ENCODE results near the gene UPK2.

The UPK2 gene

DNA sequence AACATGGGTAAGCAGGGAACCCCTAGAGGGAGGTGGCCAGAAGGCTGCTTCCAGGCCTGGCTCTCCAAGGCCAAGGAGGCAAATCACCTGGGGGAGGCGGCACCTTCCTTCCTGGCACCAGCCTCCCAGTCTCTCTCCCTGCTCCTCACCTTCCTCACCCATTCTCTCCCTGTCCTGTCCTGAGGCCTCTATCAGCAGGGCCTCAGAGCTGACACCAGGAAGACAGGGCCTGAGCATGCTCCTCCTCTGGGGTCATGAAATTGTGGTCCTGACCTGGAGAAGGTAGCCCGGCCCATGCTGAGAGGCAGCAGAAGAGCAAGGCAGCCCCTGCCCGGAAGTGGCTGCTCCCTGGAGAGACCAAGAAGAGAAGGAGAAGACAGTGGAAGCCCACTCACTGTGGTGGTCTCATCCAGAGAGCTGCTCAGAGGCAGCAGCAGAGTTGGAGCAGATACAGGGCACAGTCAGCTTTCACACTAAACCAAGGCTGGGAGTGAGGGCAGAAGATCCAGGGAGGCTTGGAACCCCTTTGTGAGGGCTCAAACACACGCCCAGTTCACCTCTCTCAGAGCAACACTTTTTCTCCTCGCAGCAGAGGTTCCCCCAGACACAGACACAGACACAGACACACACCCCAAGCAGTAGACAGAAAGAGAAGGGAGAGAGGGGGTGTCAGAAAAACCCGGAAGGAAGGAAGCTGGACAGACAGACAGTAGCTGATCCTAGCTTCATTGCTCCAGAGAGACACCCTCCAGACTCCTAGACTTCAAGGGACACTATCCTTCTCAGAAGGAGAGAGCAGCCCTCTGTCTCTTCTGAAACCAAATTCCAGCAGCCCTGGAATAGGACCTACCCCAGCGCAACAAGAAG, 32.1 kb upstream of the UPK2 start:
- no peak for DNase-seq (ENCODE audit: low read depth in 1 of 2, low spot score in 1 of 2)
- Histone ChIP-seq H3K27ac (replicated peaks) (peak overlapping the region; percentile 55; the same call in 1 of the 2 replicates), H3K4me3 (replicated peaks; ENCODE audit: insufficient read depth, low read length) (peak overlapping the region; percentile 74), H3K27me3 (ENCODE audit: insufficient read depth, poor library complexity, severe bottlenecking) (no peaks in the 10 kb centered on the region)
- TF ChIP-seq SPI1 (IDR thresholded peaks at IDR 0.05; ENCODE audit: borderline replicate concordance, low read depth) (no peak), GABPA (IDR thresholded peaks at IDR 0.05; ENCODE audit: low read depth) (no peak), POLR2AphosphoS5 (IDR thresholded peaks at IDR 0.05; ENCODE audit: low read depth) (no peak)
- TF ChIP-seq, protein P1, sequence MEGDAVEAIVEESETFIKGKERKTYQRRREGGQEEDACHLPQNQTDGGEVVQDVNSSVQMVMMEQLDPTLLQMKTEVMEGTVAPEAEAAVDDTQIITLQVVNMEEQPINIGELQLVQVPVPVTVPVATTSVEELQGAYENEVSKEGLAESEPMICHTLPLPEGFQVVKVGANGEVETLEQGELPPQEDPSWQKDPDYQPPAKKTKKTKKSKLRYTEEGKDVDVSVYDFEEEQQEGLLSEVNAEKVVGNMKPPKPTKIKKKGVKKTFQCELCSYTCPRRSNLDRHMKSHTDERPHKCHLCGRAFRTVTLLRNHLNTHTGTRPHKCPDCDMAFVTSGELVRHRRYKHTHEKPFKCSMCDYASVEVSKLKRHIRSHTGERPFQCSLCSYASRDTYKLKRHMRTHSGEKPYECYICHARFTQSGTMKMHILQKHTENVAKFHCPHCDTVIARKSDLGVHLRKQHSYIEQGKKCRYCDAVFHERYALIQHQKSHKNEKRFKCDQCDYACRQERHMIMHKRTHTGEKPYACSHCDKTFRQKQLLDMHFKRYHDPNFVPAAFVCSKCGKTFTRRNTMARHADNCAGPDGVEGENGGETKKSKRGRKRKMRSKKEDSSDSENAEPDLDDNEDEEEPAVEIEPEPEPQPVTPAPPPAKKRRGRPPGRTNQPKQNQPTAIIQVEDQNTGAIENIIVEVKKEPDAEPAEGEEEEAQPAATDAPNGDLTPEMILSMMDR (IDR thresholded peaks at IDR 0.05; ENCODE audit: insufficient read depth, low read length), result no peak
- TF ChIP-seq, protein P2, sequence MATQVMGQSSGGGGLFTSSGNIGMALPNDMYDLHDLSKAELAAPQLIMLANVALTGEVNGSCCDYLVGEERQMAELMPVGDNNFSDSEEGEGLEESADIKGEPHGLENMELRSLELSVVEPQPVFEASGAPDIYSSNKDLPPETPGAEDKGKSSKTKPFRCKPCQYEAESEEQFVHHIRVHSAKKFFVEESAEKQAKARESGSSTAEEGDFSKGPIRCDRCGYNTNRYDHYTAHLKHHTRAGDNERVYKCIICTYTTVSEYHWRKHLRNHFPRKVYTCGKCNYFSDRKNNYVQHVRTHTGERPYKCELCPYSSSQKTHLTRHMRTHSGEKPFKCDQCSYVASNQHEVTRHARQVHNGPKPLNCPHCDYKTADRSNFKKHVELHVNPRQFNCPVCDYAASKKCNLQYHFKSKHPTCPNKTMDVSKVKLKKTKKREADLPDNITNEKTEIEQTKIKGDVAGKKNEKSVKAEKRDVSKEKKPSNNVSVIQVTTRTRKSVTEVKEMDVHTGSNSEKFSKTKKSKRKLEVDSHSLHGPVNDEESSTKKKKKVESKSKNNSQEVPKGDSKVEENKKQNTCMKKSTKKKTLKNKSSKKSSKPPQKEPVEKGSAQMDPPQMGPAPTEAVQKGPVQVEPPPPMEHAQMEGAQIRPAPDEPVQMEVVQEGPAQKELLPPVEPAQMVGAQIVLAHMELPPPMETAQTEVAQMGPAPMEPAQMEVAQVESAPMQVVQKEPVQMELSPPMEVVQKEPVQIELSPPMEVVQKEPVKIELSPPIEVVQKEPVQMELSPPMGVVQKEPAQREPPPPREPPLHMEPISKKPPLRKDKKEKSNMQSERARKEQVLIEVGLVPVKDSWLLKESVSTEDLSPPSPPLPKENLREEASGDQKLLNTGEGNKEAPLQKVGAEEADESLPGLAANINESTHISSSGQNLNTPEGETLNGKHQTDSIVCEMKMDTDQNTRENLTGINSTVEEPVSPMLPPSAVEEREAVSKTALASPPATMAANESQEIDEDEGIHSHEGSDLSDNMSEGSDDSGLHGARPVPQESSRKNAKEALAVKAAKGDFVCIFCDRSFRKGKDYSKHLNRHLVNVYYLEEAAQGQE (IDR thresholded peaks at IDR 0.05; ENCODE audit: insufficient replicate concordance, low read depth), result no peak

DNA sequence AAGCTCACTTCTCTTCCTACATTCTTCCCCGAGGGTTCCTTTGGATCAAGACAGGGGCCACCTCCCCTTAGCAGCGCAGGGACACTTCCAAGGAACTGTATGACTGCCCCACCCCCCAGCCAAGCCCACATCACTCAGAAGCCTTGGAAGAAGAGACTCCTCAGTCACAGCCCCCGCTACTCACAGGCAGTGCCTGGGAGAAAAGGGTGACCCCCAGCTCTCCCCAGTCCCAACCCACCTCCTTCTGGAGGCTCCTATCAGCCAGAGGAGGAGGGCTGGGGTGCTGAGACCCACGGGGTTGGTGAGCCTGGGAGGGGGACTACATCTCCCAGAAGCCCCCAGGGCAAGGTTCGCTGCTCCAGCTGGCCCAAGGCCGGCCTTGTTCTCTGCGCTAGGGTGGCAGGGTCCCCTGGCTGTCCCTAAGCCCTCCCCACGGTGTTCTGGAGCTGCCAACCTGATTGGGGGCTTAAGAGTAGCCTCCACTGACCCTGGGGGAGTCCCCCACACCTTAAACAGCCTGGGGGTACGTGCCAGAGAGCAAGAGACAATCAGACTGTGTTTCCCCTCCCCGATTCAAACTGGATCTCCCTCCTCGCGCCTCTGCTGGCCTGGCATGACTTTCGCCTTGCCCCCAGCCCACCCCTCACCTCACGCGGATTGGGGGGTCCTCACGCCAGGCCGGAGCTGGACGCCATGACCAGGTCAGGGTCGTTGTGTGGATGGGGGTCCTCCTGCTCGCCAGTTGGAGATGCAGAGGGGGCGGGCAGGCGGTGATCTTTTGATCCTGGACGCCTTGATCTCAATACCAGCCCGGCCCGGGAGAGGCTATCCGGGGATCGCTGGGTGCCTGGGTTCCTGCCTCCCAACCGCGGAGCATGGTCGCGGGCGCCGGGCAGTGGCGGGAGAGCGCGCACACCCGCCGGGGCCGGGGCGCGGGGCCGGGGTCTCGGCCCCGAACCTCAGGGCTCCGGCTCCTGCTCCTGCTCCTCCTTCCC, 31.2 kb upstream of the UPK2 start:
- peak overlapping the region; percentile 55 for H3K27ac ChIP-seq (replicated peaks)
- H3K4me3 ChIP-seq (replicated peaks; ENCODE audit: insufficient read depth, low read length), result peak overlapping the region; percentile 74
- TF ChIP-seq SPI1 (IDR thresholded peaks at IDR 0.05; ENCODE audit: borderline replicate concordance, low read depth) (no peak), GABPA (IDR thresholded peaks at IDR 0.05; ENCODE audit: low read depth) (no peak), POLR2AphosphoS5 (IDR thresholded peaks at IDR 0.05; ENCODE audit: low read depth) (no peak)
- TF ChIP-seq, protein P1 (IDR thresholded peaks at IDR 0.05; ENCODE audit: insufficient read depth, low read length), result no peak
- TF ChIP-seq, protein P2 (IDR thresholded peaks at IDR 0.05; ENCODE audit: insufficient replicate concordance, low read depth), result no peak
- H3K27me3 ChIP-seq (ENCODE audit: insufficient read depth, poor library complexity, severe bottlenecking), result no peaks in the 10 kb centered on the region
- DNase-seq (ENCODE audit: low read depth in 1 of 2, low spot score in 1 of 2), result peak in 1 of 2 experiments; percentile 37

DNA sequence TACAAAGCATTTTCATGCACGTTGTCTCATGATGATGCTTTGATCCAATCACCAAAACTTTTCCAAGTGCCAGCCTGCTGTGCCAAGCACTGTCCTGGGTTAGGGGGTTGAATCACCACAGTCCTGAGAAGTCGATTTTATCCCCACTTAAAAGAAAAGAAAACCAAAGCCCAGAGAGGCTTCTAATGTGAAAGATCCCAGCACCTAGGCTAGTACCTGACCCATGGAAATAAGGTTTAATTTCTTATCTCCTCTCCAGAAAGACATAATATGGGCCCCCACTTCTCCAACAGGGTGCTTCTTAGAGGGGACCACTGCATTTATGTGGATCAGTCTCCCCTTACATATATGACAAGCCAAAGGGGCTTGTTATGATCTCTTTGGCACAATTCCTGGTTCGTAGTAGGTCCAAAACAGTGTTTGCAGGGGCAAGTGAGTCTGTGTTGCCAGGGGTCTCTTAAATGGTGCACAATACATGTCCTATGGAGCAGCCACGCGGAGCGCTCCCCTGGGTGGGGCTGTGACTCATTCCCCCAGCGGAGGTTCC, 28.5 kb upstream of the UPK2 start:
- peak overlapping the region; percentile 91 for H3K27ac ChIP-seq (replicated peaks)
- DNase-seq (ENCODE audit: low read depth in 1 of 2, low spot score in 1 of 2), result no peak
- H3K4me3 ChIP-seq (replicated peaks; ENCODE audit: insufficient read depth, low read length), result no peak overlapping the region
- TF ChIP-seq, protein P2 (IDR thresholded peaks at IDR 0.05; ENCODE audit: insufficient replicate concordance, low read depth), result no peak
- TF ChIP-seq, protein P1 (IDR thresholded peaks at IDR 0.05; ENCODE audit: insufficient read depth, low read length), result no peak
- TF ChIP-seq GABPA (IDR thresholded peaks at IDR 0.05; ENCODE audit: low read depth) (no peak), POLR2AphosphoS5 (IDR thresholded peaks at IDR 0.05; ENCODE audit: low read depth) (no peak), SPI1 (IDR thresholded peaks at IDR 0.05; ENCODE audit: borderline replicate concordance, low read depth) (no peak)
- no peaks in the 10 kb centered on the region for H3K27me3 ChIP-seq (ENCODE audit: insufficient read depth, poor library complexity, severe bottlenecking)

Data from HL-60 (cell line).